HepG2 (cell line): Measurements from ENCODE around the gene PSKH1. TPM values are rescaled to one million over a fixed set of nuclear protein-coding genes. Genes with fewer than 3 reads are reported as not detected.

Source experiments
- ARNT2 ChIP-seq: sonication (generic); formaldehyde crosslinking; IDR thresholded peaks from 2 replicates; pipeline ENCODE4 v1.8.0; 2022; ENCODE audit warnings: mild to moderate bottlenecking, low read depth, missing genetic modification reagents, moderate library complexity
- EP300 ChIP-seq, 3 experiments: sonication (generic) in 1 of 3; formaldehyde crosslinking in 1 of 3; IDR thresholded peaks; 2 replicates each; pipeline versions ENCODE4 v1.5.1 to v1.6.1; 2011 to 2020; ENCODE audit warnings: low read depth in 2 of 3, low read length in 2 of 3, borderline replicate concordance in 1 of 3, improper control_type of control experiment in 1 of 3, mild to moderate bottlenecking in 1 of 3, missing genetic modification reagents in 1 of 3, moderate library complexity in 1 of 3
- HNF4A ChIP-seq: sonication (generic); formaldehyde crosslinking; IDR thresholded peaks from 2 replicates; pipeline ENCODE4 v1.4.0; 2020; ENCODE audit warnings: missing genetic modification reagents
- MBNL3 ChIP-seq: fragments of 250-450 bp; sonication (Bioruptor Pico); conservative IDR thresholded peaks from 2 replicates; pipeline ENCODE4 v1.8.0; 2022; ENCODE audit warnings: mild to moderate bottlenecking, inconsistent platforms
- NFYC ChIP-seq: IDR thresholded peaks from 2 replicates; pipeline ENCODE4 v1.6.1; 2016; ENCODE audit warnings: missing genetic modification reagents, missing compliant biosample characterization
- NR2F6 ChIP-seq, 2 experiments: IDR thresholded peaks; 2 replicates each; pipeline ENCODE4 v1.6.1; 2016; ENCODE audit warnings: antibody characterized with exemption in 1 of 2, mild to moderate bottlenecking in 1 of 2
- SIN3A ChIP-seq: IDR thresholded peaks from 2 replicates; pipeline ENCODE4 v1.6.1; 2011; ENCODE audit warnings: low read depth, mild to moderate bottlenecking, control low read depth, low read length, borderline replicate concordance
- ZNF121 ChIP-seq: sonication (generic); formaldehyde crosslinking; IDR thresholded peaks from 2 replicates; pipeline ENCODE4 v1.5.0; 2020; ENCODE audit warnings: mild to moderate bottlenecking, missing genetic modification reagents
- ZNF510 ChIP-seq: sonication (generic); formaldehyde crosslinking; IDR thresholded peaks from 2 replicates; pipeline ENCODE4 v1.4.0; 2020; ENCODE audit warnings: low read depth, mild to moderate bottlenecking, missing genetic modification reagents
- polyA plus RNA-seq, 8 experiments: library from polyadenylated mRNA; depleted of rRNA in 3 of 8; stranded (reverse) in 7 of 8; unstranded in 1 of 8; fragments of >200 nt; fragmentation: Illumina TruSeq in 4 of 8; extraction: Trizol in 4 of 8; gene quantifications; 2 replicates each; pipeline versions ENCODE4 v1.2.1 to v1.2.3, GENCODE V29; 2011 to 2016; ENCODE audit warnings: low read depth in 4 of 8, missing spikeins in 1 of 8, mixed read lengths in 1 of 8; ENCODE audit not compliant: insufficient read depth in 1 of 8
- total RNA-seq, 5 experiments: library from RNA; depleted of rRNA; stranded (reverse); fragments of >200 nt; fragmentation: Illumina TruSeq; extraction: Trizol; gene quantifications; 2 replicates each; pipeline ENCODE4 v1.2.3, GENCODE V29; 2016; ENCODE audit warnings: low read depth in 1 of 5
- TF ChIP-seq, protein P1 (sequence below): sonication (generic); IDR thresholded peaks from 2 replicates; pipeline ENCODE4 v1.6.1; 2016; ENCODE audit warnings: low read depth, borderline replicate concordance
- TF ChIP-seq, protein P2 (sequence below): sonication (generic); formaldehyde crosslinking; IDR thresholded peaks from 2 replicates; pipeline ENCODE4 v1.5.0; 2020; ENCODE audit warnings: mild to moderate bottlenecking, missing genetic modification reagents
- TF ChIP-seq, protein P3 (sequence below): sonication (generic); formaldehyde crosslinking; IDR thresholded peaks from 2 replicates; pipeline ENCODE4 v1.4.0; 2020; ENCODE audit warnings: low read depth, mild to moderate bottlenecking, missing genetic modification reagents
- TF ChIP-seq, protein P4 (sequence below): sonication (generic); formaldehyde crosslinking; IDR thresholded peaks from 2 replicates; pipeline ENCODE4 v1.8.1; 2023; ENCODE audit warnings: mild to moderate bottlenecking, moderate library complexity, missing genetic modification reagents
- TF ChIP-seq, protein P5 (sequence below): sonication (generic); formaldehyde crosslinking; IDR thresholded peaks from 2 replicates; pipeline ENCODE4 v1.8.0; 2022; ENCODE audit warnings: missing genetic modification reagents, mild to moderate bottlenecking, inconsistent platforms, borderline replicate concordance
- TF ChIP-seq, protein P6 (sequence below): sonication (generic); formaldehyde crosslinking; IDR thresholded peaks from 2 replicates; pipeline ENCODE4 v1.4.0; 2020; ENCODE audit warnings: missing genetic modification reagents, borderline replicate concordance
- TF ChIP-seq, protein P7 (sequence below): conservative IDR thresholded peaks from 2 replicates; pipeline ENCODE4 v1.6.1; 2018; ENCODE audit warnings: missing genetic modification reagents

PSKH1 gene
- total and polyA plus RNA-seq, 2 of the 13 experiments (the other 11 are each of a cell fraction or from before 2014, with no cell fraction given): 8.4 to 19.1 TPM

DNA sequence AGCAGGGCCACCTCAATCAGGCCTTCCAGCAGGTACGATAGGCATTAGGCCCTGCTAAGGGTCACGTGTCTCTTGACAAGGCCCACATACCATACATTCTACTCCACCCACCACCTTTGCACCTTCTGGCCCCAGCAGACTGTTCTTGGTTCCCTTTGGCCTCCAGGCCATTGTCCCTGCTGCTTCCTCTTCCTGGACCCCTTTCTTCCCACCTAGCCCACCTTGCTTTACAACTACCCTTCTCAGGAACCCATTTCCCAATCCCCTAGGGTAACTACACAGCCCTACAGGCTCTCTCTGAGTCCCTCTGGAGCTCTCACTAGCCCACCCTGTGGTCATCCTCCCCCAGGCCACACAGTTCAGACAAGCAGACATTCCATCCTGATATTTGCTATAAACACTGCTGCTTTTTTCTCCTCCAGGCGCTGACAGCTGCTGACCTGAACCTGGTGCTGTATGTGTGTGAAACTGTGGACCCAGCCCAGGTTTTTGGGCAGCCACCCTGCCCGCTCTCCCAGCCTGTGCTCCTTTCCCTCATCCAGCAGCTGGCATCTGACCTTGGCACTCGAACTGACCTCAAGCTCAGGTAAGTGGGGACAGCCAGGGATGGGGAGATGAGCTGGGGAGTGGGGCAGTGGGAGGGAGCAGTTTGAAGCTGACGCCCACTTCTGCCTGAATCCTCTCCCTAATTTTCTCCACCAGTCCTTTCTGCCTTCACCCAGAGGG is 9.7 kb upstream of the PSKH1 start (continued):
- TF ChIP-seq, protein P1, sequence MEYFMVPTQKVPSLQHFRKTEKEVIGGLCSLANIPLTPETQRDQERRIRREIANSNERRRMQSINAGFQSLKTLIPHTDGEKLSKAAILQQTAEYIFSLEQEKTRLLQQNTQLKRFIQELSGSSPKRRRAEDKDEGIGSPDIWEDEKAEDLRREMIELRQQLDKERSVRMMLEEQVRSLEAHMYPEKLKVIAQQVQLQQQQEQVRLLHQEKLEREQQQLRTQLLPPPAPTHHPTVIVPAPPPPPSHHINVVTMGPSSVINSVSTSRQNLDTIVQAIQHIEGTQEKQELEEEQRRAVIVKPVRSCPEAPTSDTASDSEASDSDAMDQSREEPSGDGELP: no peak
- TF ChIP-seq, protein P2, sequence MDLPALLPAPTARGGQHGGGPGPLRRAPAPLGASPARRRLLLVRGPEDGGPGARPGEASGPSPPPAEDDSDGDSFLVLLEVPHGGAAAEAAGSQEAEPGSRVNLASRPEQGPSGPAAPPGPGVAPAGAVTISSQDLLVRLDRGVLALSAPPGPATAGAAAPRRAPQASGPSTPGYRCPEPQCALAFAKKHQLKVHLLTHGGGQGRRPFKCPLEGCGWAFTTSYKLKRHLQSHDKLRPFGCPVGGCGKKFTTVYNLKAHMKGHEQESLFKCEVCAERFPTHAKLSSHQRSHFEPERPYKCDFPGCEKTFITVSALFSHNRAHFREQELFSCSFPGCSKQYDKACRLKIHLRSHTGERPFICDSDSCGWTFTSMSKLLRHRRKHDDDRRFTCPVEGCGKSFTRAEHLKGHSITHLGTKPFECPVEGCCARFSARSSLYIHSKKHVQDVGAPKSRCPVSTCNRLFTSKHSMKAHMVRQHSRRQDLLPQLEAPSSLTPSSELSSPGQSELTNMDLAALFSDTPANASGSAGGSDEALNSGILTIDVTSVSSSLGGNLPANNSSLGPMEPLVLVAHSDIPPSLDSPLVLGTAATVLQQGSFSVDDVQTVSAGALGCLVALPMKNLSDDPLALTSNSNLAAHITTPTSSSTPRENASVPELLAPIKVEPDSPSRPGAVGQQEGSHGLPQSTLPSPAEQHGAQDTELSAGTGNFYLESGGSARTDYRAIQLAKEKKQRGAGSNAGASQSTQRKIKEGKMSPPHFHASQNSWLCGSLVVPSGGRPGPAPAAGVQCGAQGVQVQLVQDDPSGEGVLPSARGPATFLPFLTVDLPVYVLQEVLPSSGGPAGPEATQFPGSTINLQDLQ (CRISPR knock-in tag): no peak
- TF ChIP-seq ZNF510 (CRISPR knock-in tag) (no peak), MBNL3 (CRISPR knock-in tag) (no peak), NR2F6 (IDR thresholded peaks at IDR 0.05) (no peak), NR2F6 (CRISPR knock-in tag; IDR thresholded peaks at IDR 0.05) (peak; percentile 21; the same call in 1 of the 2 replicates), HNF4A (CRISPR knock-in tag) (0 out of 2 replicates have a peak, but pooled peaks have one; percentile 8), ZNF121 (no peak), EP300 (IDR thresholded peaks at IDR 0.05; ENCODE audit: low read depth in 2 of 2, low read length in 2 of 2) (peak in 1 of 2 experiments; percentile 13; a peak in 1 of 4 replicates), EP300 (CRISPR knock-in tag; IDR thresholded peaks at IDR 0.05; ENCODE audit: borderline replicate concordance) (no peak), ARNT2 (no peak), NFYC (CRISPR knock-in tag) (no peak), SIN3A (no peak)
- TF ChIP-seq, protein P3, sequence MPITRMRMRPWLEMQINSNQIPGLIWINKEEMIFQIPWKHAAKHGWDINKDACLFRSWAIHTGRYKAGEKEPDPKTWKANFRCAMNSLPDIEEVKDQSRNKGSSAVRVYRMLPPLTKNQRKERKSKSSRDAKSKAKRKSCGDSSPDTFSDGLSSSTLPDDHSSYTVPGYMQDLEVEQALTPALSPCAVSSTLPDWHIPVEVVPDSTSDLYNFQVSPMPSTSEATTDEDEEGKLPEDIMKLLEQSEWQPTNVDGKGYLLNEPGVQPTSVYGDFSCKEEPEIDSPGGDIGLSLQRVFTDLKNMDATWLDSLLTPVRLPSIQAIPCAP: no peak
- TF ChIP-seq, protein P4, sequence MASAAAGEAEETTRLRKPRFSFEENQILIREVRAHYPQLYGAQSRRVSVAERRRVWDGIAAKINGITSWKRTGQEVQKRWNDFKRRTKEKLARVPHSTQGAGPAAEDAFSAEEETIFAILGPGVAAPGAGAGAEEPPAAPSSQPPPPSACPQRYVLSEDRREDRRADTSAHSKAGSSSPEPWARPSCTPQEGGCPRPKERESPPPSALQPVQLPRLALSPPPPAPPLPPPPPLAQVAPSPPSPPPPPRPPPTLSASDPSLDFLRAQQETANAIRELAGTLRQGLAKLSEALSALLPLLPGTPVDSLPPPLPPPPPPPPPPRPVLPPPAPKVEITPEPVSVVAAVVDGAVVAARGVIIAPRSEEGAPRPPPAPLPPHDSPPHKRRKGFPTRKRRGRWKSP (CRISPR knock-in tag): no peak
- TF ChIP-seq, protein P5, sequence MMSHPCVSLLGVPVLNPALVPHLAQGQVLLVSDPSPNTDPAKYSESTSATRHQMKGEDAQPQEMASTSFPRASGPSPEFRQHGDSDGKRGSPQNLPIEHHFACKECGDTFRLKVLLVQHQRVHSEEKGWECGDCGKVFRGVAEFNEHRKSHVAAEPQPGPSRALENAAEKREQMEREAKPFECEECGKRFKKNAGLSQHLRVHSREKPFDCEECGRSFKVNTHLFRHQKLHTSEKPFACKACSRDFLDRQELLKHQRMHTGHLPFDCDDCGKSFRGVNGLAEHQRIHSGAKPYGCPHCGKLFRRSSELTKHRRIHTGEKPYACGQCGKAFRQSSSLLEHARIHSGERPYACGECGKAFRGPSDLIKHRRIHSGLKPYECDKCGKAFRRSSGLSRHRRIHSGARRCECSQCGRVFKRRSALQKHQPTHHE (CRISPR knock-in tag): no peak
- TF ChIP-seq, protein P6, sequence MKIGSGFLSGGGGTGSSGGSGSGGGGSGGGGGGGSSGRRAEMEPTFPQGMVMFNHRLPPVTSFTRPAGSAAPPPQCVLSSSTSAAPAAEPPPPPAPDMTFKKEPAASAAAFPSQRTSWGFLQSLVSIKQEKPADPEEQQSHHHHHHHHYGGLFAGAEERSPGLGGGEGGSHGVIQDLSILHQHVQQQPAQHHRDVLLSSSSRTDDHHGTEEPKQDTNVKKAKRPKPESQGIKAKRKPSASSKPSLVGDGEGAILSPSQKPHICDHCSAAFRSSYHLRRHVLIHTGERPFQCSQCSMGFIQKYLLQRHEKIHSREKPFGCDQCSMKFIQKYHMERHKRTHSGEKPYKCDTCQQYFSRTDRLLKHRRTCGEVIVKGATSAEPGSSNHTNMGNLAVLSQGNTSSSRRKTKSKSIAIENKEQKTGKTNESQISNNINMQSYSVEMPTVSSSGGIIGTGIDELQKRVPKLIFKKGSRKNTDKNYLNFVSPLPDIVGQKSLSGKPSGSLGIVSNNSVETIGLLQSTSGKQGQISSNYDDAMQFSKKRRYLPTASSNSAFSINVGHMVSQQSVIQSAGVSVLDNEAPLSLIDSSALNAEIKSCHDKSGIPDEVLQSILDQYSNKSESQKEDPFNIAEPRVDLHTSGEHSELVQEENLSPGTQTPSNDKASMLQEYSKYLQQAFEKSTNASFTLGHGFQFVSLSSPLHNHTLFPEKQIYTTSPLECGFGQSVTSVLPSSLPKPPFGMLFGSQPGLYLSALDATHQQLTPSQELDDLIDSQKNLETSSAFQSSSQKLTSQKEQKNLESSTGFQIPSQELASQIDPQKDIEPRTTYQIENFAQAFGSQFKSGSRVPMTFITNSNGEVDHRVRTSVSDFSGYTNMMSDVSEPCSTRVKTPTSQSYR (CRISPR knock-in tag): no peak
- TF ChIP-seq, protein P7, sequence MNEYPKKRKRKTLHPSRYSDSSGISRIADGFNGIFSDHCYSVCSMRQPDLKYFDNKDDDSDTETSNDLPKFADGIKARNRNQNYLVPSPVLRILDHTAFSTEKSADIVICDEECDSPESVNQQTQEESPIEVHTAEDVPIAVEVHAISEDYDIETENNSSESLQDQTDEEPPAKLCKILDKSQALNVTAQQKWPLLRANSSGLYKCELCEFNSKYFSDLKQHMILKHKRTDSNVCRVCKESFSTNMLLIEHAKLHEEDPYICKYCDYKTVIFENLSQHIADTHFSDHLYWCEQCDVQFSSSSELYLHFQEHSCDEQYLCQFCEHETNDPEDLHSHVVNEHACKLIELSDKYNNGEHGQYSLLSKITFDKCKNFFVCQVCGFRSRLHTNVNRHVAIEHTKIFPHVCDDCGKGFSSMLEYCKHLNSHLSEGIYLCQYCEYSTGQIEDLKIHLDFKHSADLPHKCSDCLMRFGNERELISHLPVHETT: no peak
